ENCODE measurements around the gene PRPSAP2.

The PRPSAP2 gene

GRCh38 chr17:18891541-18891940 is 33.6 kb downstream of the PRPSAP2 start:
- Histone ChIP-seq H3K36me3 (ENCODE audit: control insufficient read depth in 2 of 2, insufficient read depth in 2 of 2, low read length in 2 of 2) (peaks cover 11% of the 10 kb centered on the region in 2 donors), H3K4me1 (ENCODE audit: control insufficient read depth, insufficient read depth, low read length) (no peaks in the 10 kb centered on the region), H3K27me3 (ENCODE audit: control insufficient read depth in 1 of 2, insufficient read depth in 2 of 2, low read length in 2 of 2) (no peaks in the 10 kb centered on the region), H3K9me3 (ENCODE audit: control insufficient read depth in 2 of 2, low read length in 2 of 2) (peaks cover 0 to 3% of the 10 kb centered on the region in 2 donors), H3K9ac (ENCODE audit: low read length in 2 of 2) (no peak overlapping the region), H3K27ac (ENCODE audit: low read length) (no peak overlapping the region), H3K4me3 (ENCODE audit: low read length in 2 of 2) (no peak overlapping the region)

GRCh38 chr17:18896146-18896545 is 38.2 kb downstream of the PRPSAP2 start:
- Histone ChIP-seq H3K9me3 (ENCODE audit: control insufficient read depth in 2 of 2, low read length in 2 of 2) (peaks cover 0 to 3% of the 10 kb centered on the region in 2 donors), H3K4me3 (ENCODE audit: low read length in 2 of 2) (no peak overlapping the region), H3K27me3 (ENCODE audit: control insufficient read depth in 1 of 2, insufficient read depth in 2 of 2, low read length in 2 of 2) (no peaks in the 10 kb centered on the region), H3K36me3 (ENCODE audit: control insufficient read depth in 2 of 2, insufficient read depth in 2 of 2, low read length in 2 of 2) (peaks cover 16 to 19% of the 10 kb centered on the region in 2 donors), H3K27ac (ENCODE audit: low read length) (no peak overlapping the region), H3K9ac (ENCODE audit: low read length in 2 of 2) (no peak overlapping the region), H3K4me1 (ENCODE audit: control insufficient read depth, insufficient read depth, low read length) (no peaks in the 10 kb centered on the region)

GRCh38 chr17:18896947-18897346 is 39.0 kb downstream of the PRPSAP2 start:
- no peak overlapping the region for H3K9ac ChIP-seq (ENCODE audit: low read length in 2 of 2)
- no peaks in the 10 kb centered on the region for H3K27me3 ChIP-seq (ENCODE audit: control insufficient read depth in 1 of 2, insufficient read depth in 2 of 2, low read length in 2 of 2)
- H3K9me3 ChIP-seq (ENCODE audit: control insufficient read depth in 2 of 2, low read length in 2 of 2) = peaks cover 0 to 3% of the 10 kb centered on the region in 2 donors
- no peak overlapping the region for H3K4me3 ChIP-seq (ENCODE audit: low read length in 2 of 2)
- H3K27ac ChIP-seq (ENCODE audit: low read length) = no peak overlapping the region
- H3K4me1 ChIP-seq (ENCODE audit: control insufficient read depth, insufficient read depth, low read length) = no peaks in the 10 kb centered on the region
- H3K36me3 ChIP-seq (ENCODE audit: control insufficient read depth in 2 of 2, insufficient read depth in 2 of 2, low read length in 2 of 2) = peaks cover 14 to 19% of the 10 kb centered on the region in 2 donors

- H3K36me3 ChIP-seq (ENCODE audit: control insufficient read depth in 2 of 2, insufficient read depth in 2 of 2, low read length in 2 of 2) = peaks cover 3 to 11% of the 10 kb centered on the region in 2 donors
Measured at GRCh38 chr17:18904482-18904881, 46.6 kb downstream of the PRPSAP2 start.

GRCh38 chr17:18905226-18905625 is 47.3 kb downstream of the PRPSAP2 start:
- H3K36me3 ChIP-seq (ENCODE audit: control insufficient read depth in 2 of 2, insufficient read depth in 2 of 2, low read length in 2 of 2) = peaks cover 3 to 12% of the 10 kb centered on the region in 2 donors
- H3K27ac ChIP-seq (ENCODE audit: low read length) = no peak overlapping the region
- no peaks in the 10 kb centered on the region for H3K9me3 ChIP-seq (ENCODE audit: control insufficient read depth in 2 of 2, low read length in 2 of 2)
- H3K9ac ChIP-seq (ENCODE audit: low read length in 2 of 2) = no peak overlapping the region
- no peak overlapping the region for H3K4me3 ChIP-seq (ENCODE audit: low read length in 2 of 2)
- H3K27me3 ChIP-seq (ENCODE audit: control insufficient read depth in 1 of 2, insufficient read depth in 2 of 2, low read length in 2 of 2) = no peaks in the 10 kb centered on the region
- H3K4me1 ChIP-seq (ENCODE audit: control insufficient read depth, insufficient read depth, low read length) = no peaks in the 10 kb centered on the region

More at GRCh38 chr17:18904482-18904881, 46.6 kb downstream of the PRPSAP2 start:
- Histone ChIP-seq H3K4me3 (ENCODE audit: low read length in 2 of 2) (no peak overlapping the region), H3K27ac (ENCODE audit: low read length) (no peak overlapping the region), H3K9me3 (ENCODE audit: control insufficient read depth in 2 of 2, low read length in 2 of 2) (no peaks in the 10 kb centered on the region), H3K27me3 (ENCODE audit: control insufficient read depth in 1 of 2, insufficient read depth in 2 of 2, low read length in 2 of 2) (no peaks in the 10 kb centered on the region), H3K9ac (ENCODE audit: low read length in 2 of 2) (no peak overlapping the region), H3K4me1 (ENCODE audit: control insufficient read depth, insufficient read depth, low read length) (no peaks in the 10 kb centered on the region)

GRCh38 chr17:18910326-18910725 is 52.4 kb downstream of the PRPSAP2 start:
- H3K9ac ChIP-seq (ENCODE audit: low read length in 2 of 2) = no peak overlapping the region
- H3K27ac ChIP-seq (ENCODE audit: low read length) = no peak overlapping the region
- H3K4me1 ChIP-seq (ENCODE audit: control insufficient read depth, insufficient read depth, low read length) = no peaks in the 10 kb centered on the region
- no peak overlapping the region for H3K4me3 ChIP-seq (ENCODE audit: low read length in 2 of 2)
- H3K36me3 ChIP-seq (ENCODE audit: control insufficient read depth in 2 of 2, insufficient read depth in 2 of 2, low read length in 2 of 2) = peaks cover 14 to 30% of the 10 kb centered on the region in 2 donors
- no peaks in the 10 kb centered on the region for H3K27me3 ChIP-seq (ENCODE audit: control insufficient read depth in 1 of 2, insufficient read depth in 2 of 2, low read length in 2 of 2)
- H3K9me3 ChIP-seq (ENCODE audit: control insufficient read depth in 2 of 2, low read length in 2 of 2) = no peaks in the 10 kb centered on the region

- no peak overlapping the region for H3K27ac ChIP-seq (ENCODE audit: low read length)
- H3K4me1 ChIP-seq (ENCODE audit: control insufficient read depth, insufficient read depth, low read length) = no peaks in the 10 kb centered on the region
- H3K9ac ChIP-seq (ENCODE audit: low read length in 2 of 2) = no peak overlapping the region
- H3K36me3 ChIP-seq (ENCODE audit: control insufficient read depth in 2 of 2, insufficient read depth in 2 of 2, low read length in 2 of 2) = peaks cover 17 to 30% of the 10 kb centered on the region in 2 donors
- no peaks in the 10 kb centered on the region for H3K9me3 ChIP-seq (ENCODE audit: control insufficient read depth in 2 of 2, low read length in 2 of 2)
- H3K27me3 ChIP-seq (ENCODE audit: control insufficient read depth in 1 of 2, insufficient read depth in 2 of 2, low read length in 2 of 2) = no peaks in the 10 kb centered on the region
- no peak overlapping the region for H3K4me3 ChIP-seq (ENCODE audit: low read length in 2 of 2)
Measured at GRCh38 chr17:18910881-18911280, 53.0 kb downstream of the PRPSAP2 start.

GRCh38 chr17:18916816-18917500 is 59.0 kb downstream of the PRPSAP2 start:
- peaks cover 4% of the 10 kb centered on the region for H3K4me1 ChIP-seq (ENCODE audit: control insufficient read depth, insufficient read depth, low read length)
- H3K9me3 ChIP-seq (ENCODE audit: control insufficient read depth in 2 of 2, low read length in 2 of 2) = no peaks in the 10 kb centered on the region
- no peaks in the 10 kb centered on the region for H3K27me3 ChIP-seq (ENCODE audit: control insufficient read depth in 1 of 2, insufficient read depth in 2 of 2, low read length in 2 of 2)
- peaks cover 18 to 19% of the 10 kb centered on the region in 2 donors for H3K36me3 ChIP-seq (ENCODE audit: control insufficient read depth in 2 of 2, insufficient read depth in 2 of 2, low read length in 2 of 2)
- no peak overlapping the region for H3K27ac ChIP-seq (ENCODE audit: low read length)
- no peak overlapping the region for H3K9ac ChIP-seq (ENCODE audit: low read length in 2 of 2)
- no peak overlapping the region for H3K4me3 ChIP-seq (ENCODE audit: low read length in 2 of 2)

- H3K27me3 ChIP-seq (ENCODE audit: control insufficient read depth in 1 of 2, insufficient read depth in 2 of 2, low read length in 2 of 2) = no peaks in the 10 kb centered on the region
- no peak overlapping the region for H3K4me3 ChIP-seq (ENCODE audit: low read length in 2 of 2)
- H3K36me3 ChIP-seq (ENCODE audit: control insufficient read depth in 2 of 2, insufficient read depth in 2 of 2, low read length in 2 of 2) = peaks cover 12 to 16% of the 10 kb centered on the region in 2 donors
- H3K9ac ChIP-seq (ENCODE audit: low read length in 2 of 2) = no peak overlapping the region
- peaks cover 8% of the 10 kb centered on the region for H3K4me1 ChIP-seq (ENCODE audit: control insufficient read depth, insufficient read depth, low read length)
- H3K27ac ChIP-seq (ENCODE audit: low read length) = no peak overlapping the region
- no peaks in the 10 kb centered on the region for H3K9me3 ChIP-seq (ENCODE audit: control insufficient read depth in 2 of 2, low read length in 2 of 2)
Measured at GRCh38 chr17:18917506-18918032, 59.6 kb downstream of the PRPSAP2 start.

- peak overlapping the region; percentile 41 for H3K27ac ChIP-seq (ENCODE audit: low read length)
Measured at GRCh38 chr17:18919963-18920362, 62.0 kb downstream of the PRPSAP2 start.

GRCh38 chr17:18920911-18921441 is 63.0 kb downstream of the PRPSAP2 start:
- H3K9me3 ChIP-seq (ENCODE audit: control insufficient read depth in 2 of 2, low read length in 2 of 2) = no peaks in the 10 kb centered on the region
- no peak overlapping the region for H3K9ac ChIP-seq (ENCODE audit: low read length in 2 of 2)
- H3K27me3 ChIP-seq (ENCODE audit: control insufficient read depth in 1 of 2, insufficient read depth in 2 of 2, low read length in 2 of 2) = no peaks in the 10 kb centered on the region
- H3K27ac ChIP-seq (ENCODE audit: low read length) = no peak overlapping the region
- peaks cover 8% of the 10 kb centered on the region for H3K4me1 ChIP-seq (ENCODE audit: control insufficient read depth, insufficient read depth, low read length)
- H3K4me3 ChIP-seq (ENCODE audit: low read length in 2 of 2) = no peak overlapping the region
- H3K36me3 ChIP-seq (ENCODE audit: control insufficient read depth in 2 of 2, insufficient read depth in 2 of 2, low read length in 2 of 2) = peaks cover 3 to 14% of the 10 kb centered on the region in 2 donors

More at GRCh38 chr17:18919963-18920362, 62.0 kb downstream of the PRPSAP2 start:
- Histone ChIP-seq H3K36me3 (ENCODE audit: control insufficient read depth in 2 of 2, insufficient read depth in 2 of 2, low read length in 2 of 2) (peaks cover 7 to 13% of the 10 kb centered on the region in 2 donors), H3K27me3 (ENCODE audit: control insufficient read depth in 1 of 2, insufficient read depth in 2 of 2, low read length in 2 of 2) (no peaks in the 10 kb centered on the region), H3K4me3 (ENCODE audit: low read length in 2 of 2) (no peak overlapping the region), H3K9me3 (ENCODE audit: control insufficient read depth in 2 of 2, low read length in 2 of 2) (no peaks in the 10 kb centered on the region), H3K9ac (ENCODE audit: low read length in 2 of 2) (no peak overlapping the region), H3K4me1 (ENCODE audit: control insufficient read depth, insufficient read depth, low read length) (peaks cover 8% of the 10 kb centered on the region)

Data from stomach smooth muscle (tissue), 2 donors.